HG02970 (cell line): ENCODE data around the gene CDCA8.
"Not testable (repeated sequence)": the region's sequence is repeated elsewhere in the genome, so short reads cannot be mapped to it uniquely, and the experiment has no call there.

Source experiments
- ATAC-seq: cut with Tn5 transposase; IDR thresholded peaks from one replicate; pipeline ENCODE4 v1.9.1; 2021; ENCODE audit warnings: mild to moderate bottlenecking, moderate library complexity, moderate number of reproducible peaks; ENCODE audit not compliant: unreplicated experiment, low FRiP score

CDCA8 gene

GRCh38 chr1:37731312-37732019 lies 39.1 kb downstream of the CDCA8 start:
- no peak for ATAC-seq

DNA sequence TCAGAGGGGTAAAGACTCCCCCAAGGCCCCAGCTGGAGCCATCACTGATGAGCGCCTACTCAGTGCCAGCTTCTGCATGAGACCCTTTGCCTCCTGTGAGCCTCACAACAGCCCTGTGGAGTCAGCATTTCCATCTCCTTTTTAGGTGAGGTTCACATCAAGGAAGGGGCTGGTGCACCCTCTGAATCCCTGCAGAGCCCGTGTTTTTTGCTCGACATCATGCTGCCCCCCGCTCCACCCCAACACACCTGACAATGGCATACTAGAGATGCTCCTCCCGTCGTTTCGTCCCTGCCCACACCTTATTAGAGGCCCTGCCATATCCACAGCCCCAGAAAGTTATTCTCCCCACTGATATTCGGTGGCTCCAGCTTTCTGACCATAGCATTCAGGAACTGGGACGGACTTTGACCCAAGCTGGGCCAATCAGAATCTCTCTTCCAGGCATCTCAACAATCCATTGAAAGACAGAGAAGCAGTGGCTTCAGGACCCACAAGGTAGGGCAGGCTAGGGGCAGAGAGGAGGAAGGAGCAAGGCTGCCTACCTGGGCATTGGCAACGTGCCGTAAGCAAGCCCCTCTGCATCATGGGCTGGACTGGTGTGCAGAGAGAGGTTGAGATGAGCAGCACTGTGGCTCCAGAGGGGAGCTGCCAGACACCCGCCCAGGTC lies 39.9 kb downstream of the CDCA8 start:
- no peak for ATAC-seq

DNA sequence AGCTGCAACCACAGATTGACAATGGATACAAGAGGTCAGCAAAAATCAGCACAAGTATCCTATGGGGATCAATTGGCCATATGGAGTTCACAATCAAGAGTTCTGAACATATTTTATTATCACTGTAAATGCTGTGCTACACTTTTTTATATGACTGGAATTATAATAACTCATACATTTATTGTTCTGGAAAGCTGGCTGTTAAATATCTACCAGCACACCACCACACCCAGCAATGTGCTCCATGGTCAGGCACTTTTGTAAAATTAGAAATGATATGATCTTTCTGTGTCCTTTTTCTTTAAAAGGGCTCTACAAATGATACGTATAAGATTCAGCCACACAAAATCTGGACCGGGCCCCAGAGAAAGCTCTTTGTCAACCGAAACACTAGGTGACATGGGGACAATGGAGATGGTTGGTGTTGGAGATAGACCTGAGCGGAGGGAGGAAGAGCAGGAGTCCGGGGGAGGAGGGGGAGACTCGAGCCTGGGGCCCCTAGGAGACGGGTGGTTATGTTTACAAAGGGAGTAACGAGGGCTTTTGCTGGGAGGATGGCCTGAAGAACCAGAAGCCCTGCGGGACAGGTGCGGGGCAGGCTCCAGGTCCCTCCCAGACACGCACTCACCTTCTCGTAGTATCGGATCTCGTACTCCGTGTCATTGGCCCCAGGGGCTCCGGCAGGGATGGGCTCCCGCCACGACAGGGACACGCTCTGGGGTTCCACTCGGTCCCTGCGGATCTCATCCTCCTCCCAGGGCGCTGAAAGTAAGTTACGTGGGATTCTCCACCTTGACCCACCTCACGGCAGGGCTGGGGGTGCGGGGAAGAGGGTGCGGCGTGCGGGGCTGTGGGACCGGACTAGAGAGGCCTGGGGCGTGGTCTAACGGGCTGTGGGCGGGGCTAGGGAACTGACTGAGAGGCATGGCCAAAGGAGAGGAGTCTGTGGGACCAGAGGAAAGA lies 42.6 kb downstream of the CDCA8 start:
- no peak for ATAC-seq

- not testable (repeated sequence) for ATAC-seq
Measured at GRCh38 chr1:37737975-37738374, 45.7 kb downstream of the CDCA8 start.

GRCh38 chr1:37738619-37739018 lies 46.3 kb downstream of the CDCA8 start:
- not testable (repeated sequence) for ATAC-seq

- no peak for ATAC-seq
Measured at GRCh38 chr1:37739222-37739621, 46.9 kb downstream of the CDCA8 start.

DNA sequence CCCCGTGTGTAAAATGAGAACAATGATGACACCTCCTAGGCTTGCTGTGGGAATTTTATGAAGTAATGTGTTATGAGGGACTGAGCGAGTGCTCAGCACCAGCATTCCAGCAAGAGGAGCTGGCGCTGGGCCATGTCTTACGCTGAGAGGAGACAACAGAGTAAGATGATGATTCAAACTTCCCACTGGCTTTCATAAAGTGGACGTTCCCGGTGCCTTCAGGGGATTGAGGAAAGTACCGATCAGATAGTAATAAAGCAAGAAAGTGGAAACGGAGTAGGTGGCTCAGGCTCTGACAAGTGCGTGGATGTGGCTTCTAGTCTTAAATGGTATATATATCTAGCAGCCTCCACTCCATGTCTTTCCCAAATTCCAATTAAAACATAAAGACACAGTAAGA lies 48.8 kb downstream of the CDCA8 start:
- no peak for ATAC-seq

GRCh38 chr1:37741662-37742061 lies 49.3 kb downstream of the CDCA8 start:
- no peak for ATAC-seq

- ATAC-seq = no peak
Measured at GRCh38 chr1:37746806-37747205, 54.5 kb downstream of the CDCA8 start.

GRCh38 chr1:37748565-37748964 lies 56.2 kb downstream of the CDCA8 start:
- no peak for ATAC-seq

- no peak for ATAC-seq
Measured at GRCh38 chr1:37752213-37752582, 59.9 kb downstream of the CDCA8 start.

DNA sequence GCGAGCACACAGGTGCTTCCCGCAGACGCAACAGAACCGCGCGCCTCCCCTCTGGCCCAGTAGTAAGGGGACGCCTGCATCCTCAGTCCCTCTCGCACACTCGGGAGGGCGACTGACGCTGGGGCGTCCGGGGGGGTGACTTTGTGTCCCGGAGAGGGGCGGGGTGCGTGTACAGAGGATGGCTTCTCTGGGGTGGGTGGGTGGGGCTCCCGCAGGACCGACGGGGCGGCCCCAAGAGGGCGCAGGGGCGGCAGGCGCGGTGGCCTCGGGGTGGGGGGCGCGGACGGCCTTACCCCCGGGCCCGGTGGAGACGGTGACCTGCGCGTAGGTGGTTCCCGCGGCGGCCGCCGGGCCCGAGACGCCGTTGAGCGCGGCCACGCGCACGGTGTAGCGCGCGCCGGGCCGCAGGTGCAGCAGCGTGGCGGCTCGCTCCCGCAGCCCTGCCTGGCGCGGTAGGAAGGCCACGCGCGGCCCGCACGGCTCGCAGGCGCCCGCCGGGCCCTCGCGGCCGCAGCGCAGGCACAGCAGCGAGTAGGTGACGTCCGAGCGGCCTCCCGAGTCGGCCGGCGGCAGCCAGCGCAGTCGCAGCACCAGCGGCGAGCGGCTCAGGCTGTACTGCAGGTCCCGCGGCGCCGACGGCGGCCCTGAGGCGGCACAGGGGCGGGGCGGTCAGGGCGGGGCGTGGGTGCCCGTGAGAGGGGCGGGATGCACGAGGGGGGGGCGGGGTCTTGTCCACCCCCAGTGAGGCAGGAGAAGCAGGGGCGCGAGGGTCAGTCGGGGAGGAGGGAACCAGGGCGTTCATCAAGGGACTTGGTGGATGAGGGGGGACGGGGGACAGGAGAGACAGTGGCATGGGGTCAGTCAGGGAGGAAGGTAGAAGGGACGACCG lies 60.5 kb downstream of the CDCA8 start:
- ATAC-seq = no peak

GRCh38 chr1:37753473-37754321 lies 61.4 kb downstream of the CDCA8 start:
- ATAC-seq = no peak

GRCh38 chr1:37755290-37755689 lies 63.0 kb downstream of the CDCA8 start:
- no peak for ATAC-seq

GRCh38 chr1:37755951-37756560 lies 63.7 kb downstream of the CDCA8 start:
- ATAC-seq = no peak
